Measurements from ENCODE around the gene MARK3.

- TF ChIP-seq CEBPB (IDR thresholded peaks at IDR 0.05; ENCODE audit: low read depth, low read length) (no peak), CTCF (conservative IDR thresholded peaks at IDR 0.05; ENCODE audit: low read depth, low read length) (no peak), USF2 (IDR thresholded peaks at IDR 0.05; ENCODE audit: low read depth, low read length) (no peak)
Observed at GRCh38 chr14:103476631-103477030, 91.4 kb downstream of the MARK3 start.

All from IMR-90 (cell line).